Measurements from ENCODE around the gene OR52D1.

The OR52D1 gene

GRCh38 chr11:5488385-5488784, at the start of gene OR52D1:
Gene OR52D1 (plus strand): TSS chr11:5488685. CDS start chr11:5488707, 22 bp downstream.
- Histone ChIP-seq H3K4me1 (ENCODE audit: control insufficient read depth in 5 of 5, insufficient read depth in 5 of 5, low read length in 5 of 5) (no peaks in the 10 kb centered on the region), H3K27ac (ENCODE audit: low read depth, low read length) (no peak within 1 kb of the TSS), H3K9ac (ENCODE audit: low read length in 5 of 5) (no peak within 1 kb of the TSS), H3K27me3 (ENCODE audit: control insufficient read depth in 5 of 5, insufficient read depth in 4 of 5, low read length in 5 of 5) (no peaks in the 10 kb centered on the region), H3K36me3 (ENCODE audit: control insufficient read depth in 5 of 5, insufficient read depth in 5 of 5, low read length in 5 of 5) (no peaks in the 10 kb centered on the region), H3K9me3 (ENCODE audit: control insufficient read depth in 5 of 5, low read length in 5 of 5) (no peaks in the 10 kb centered on the region), H3K4me3 (ENCODE audit: low read depth in 1 of 5, low read length in 5 of 5) (no peak within 1 kb of the TSS)

- no peaks in the 10 kb centered on the region for H3K9me3 ChIP-seq (ENCODE audit: control insufficient read depth in 5 of 5, low read length in 5 of 5)
- H3K4me1 ChIP-seq (ENCODE audit: control insufficient read depth in 5 of 5, insufficient read depth in 5 of 5, low read length in 5 of 5): no peaks in the 10 kb centered on the region
- no peak within 1 kb of the TSS for H3K27ac ChIP-seq (ENCODE audit: low read depth, low read length)
- no peak within 1 kb of the TSS for H3K4me3 ChIP-seq (ENCODE audit: low read depth in 1 of 5, low read length in 5 of 5)
- H3K27me3 ChIP-seq (ENCODE audit: control insufficient read depth in 5 of 5, insufficient read depth in 4 of 5, low read length in 5 of 5): no peaks in the 10 kb centered on the region
- H3K9ac ChIP-seq (ENCODE audit: low read length in 5 of 5): no peak within 1 kb of the TSS
- H3K36me3 ChIP-seq (ENCODE audit: control insufficient read depth in 5 of 5, insufficient read depth in 5 of 5, low read length in 5 of 5): no peaks in the 10 kb centered on the region
These were observed 47.1 kb upstream of the OR52D1 start, which contains the start of gene OR51I1 for GRCh38 chr11:5441414-5441813. Gene OR51I1 (minus strand): TSS chr11:5441514. CDS start chr11:5441514, 0 bp downstream.

- Histone ChIP-seq H3K27me3 (ENCODE audit: control insufficient read depth in 5 of 5, insufficient read depth in 4 of 5, low read length in 5 of 5) (no peaks in the 10 kb centered on the region), H3K9ac (ENCODE audit: low read length in 5 of 5) (no peak overlapping the region), H3K27ac (ENCODE audit: low read depth, low read length) (no peak overlapping the region), H3K9me3 (ENCODE audit: control insufficient read depth in 5 of 5, low read length in 5 of 5) (no peaks in the 10 kb centered on the region), H3K4me3 (ENCODE audit: low read depth in 1 of 5, low read length in 5 of 5) (no peak overlapping the region), H3K36me3 (ENCODE audit: control insufficient read depth in 5 of 5, insufficient read depth in 5 of 5, low read length in 5 of 5) (no peaks in the 10 kb centered on the region), H3K4me1 (ENCODE audit: control insufficient read depth in 5 of 5, insufficient read depth in 5 of 5, low read length in 5 of 5) (no peaks in the 10 kb centered on the region)
These were observed 44.6 kb upstream of the OR52D1 start for GRCh38 chr11:5443835-5444393.

DNA sequence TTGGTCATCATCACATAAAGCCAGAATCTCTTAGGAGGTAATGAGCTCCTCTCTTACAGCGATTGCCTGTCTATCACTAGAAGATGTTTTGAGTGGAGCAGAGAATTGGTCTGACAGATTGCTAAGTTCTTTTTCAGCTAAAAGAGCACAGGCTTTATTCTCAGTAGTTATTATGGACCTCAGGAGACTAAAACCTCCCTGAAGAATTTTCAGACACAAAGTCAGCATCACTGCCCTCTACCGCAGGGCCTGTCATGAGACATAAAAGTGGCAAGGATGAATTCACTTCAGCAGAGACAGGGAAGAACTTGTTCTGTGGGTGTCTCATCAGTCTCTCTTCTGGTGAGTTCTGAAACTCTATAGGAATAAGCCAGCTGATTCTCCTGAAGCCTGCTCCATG, 39.5 kb upstream of the OR52D1 start, which contains the start of gene OR51I2:
TSS of gene OR51I2 (plus strand) at position 301 of the 400 bp plus-strand sequence. CDS start 4,166 bp downstream, outside the sequence.
- no peak within 1 kb of the TSS for H3K4me3 ChIP-seq (ENCODE audit: low read depth in 1 of 5, low read length in 5 of 5)
- no peak within 1 kb of the TSS for H3K27ac ChIP-seq (ENCODE audit: low read depth, low read length)
- no peaks in the 10 kb centered on the region for H3K4me1 ChIP-seq (ENCODE audit: control insufficient read depth in 5 of 5, insufficient read depth in 5 of 5, low read length in 5 of 5)
- H3K36me3 ChIP-seq (ENCODE audit: control insufficient read depth in 5 of 5, insufficient read depth in 5 of 5, low read length in 5 of 5): no peaks in the 10 kb centered on the region
- H3K27me3 ChIP-seq (ENCODE audit: control insufficient read depth in 5 of 5, insufficient read depth in 4 of 5, low read length in 5 of 5): no peaks in the 10 kb centered on the region
- H3K9me3 ChIP-seq (ENCODE audit: control insufficient read depth in 5 of 5, low read length in 5 of 5): no peaks in the 10 kb centered on the region
- no peak within 1 kb of the TSS for H3K9ac ChIP-seq (ENCODE audit: low read length in 5 of 5)

DNA sequence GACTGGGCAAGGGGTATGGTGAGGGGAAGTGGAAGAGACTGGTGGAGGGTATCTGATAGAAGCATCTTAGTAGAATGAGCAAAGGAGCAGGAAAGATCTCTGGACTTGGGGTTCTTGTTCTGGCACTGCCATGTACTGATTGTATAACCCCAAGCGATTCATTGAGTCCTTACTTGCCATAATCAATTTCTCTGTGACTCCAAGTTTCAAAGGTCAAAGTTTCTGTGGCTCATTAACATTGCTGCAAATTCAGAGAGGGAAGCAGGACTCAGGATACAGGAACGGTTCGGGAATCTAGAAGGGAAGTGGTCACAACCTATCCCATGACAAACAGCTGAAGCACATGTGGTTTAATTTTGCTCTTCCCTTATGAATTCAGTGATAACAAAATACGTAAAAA, 39.1 kb upstream of the OR52D1 start:
- Histone ChIP-seq H3K36me3 (ENCODE audit: control insufficient read depth in 5 of 5, insufficient read depth in 5 of 5, low read length in 5 of 5) (no peaks in the 10 kb centered on the region), H3K9ac (ENCODE audit: low read length in 5 of 5) (no peak overlapping the region), H3K4me3 (ENCODE audit: low read depth in 1 of 5, low read length in 5 of 5) (no peak overlapping the region), H3K4me1 (ENCODE audit: control insufficient read depth in 5 of 5, insufficient read depth in 5 of 5, low read length in 5 of 5) (no peaks in the 10 kb centered on the region), H3K27ac (ENCODE audit: low read depth, low read length) (no peak overlapping the region), H3K9me3 (ENCODE audit: control insufficient read depth in 5 of 5, low read length in 5 of 5) (no peaks in the 10 kb centered on the region), H3K27me3 (ENCODE audit: control insufficient read depth in 5 of 5, insufficient read depth in 4 of 5, low read length in 5 of 5) (no peaks in the 10 kb centered on the region)

DNA sequence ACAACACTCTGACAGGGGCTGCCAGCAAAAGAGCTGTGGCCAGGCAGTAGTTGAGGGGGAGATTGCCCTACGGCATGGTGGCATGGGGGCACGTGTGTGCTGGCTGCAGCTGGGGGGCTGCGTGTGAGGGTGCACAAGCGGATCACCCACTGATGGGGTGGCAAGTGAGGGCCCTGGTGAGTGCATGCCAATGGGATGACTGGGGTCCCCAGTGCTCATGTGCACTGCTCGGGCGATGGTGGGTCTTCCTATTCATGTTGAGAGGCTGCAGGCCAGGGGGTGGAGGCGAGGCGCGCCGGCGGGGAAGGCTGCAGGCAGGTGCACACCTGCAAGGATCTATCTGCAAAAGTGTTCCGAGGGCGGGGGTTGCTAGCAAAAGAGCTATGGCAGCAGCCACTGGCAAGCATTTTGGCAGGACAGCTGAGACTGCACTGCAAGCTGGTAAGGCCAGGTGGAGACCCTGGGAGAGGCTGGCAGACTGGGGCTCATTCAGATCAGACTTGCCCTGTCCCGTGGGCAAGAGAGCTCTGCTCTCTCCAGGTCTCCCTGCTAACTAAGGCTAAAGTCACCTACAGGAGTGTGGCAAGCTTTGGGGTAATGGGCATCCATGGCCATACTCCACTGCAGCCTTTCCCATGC, 27.4 kb upstream of the OR52D1 start:
- Histone ChIP-seq H3K27me3 (ENCODE audit: control insufficient read depth in 5 of 5, insufficient read depth in 4 of 5, low read length in 5 of 5) (no peaks in the 10 kb centered on the region), H3K27ac (ENCODE audit: low read depth, low read length) (no peak overlapping the region), H3K36me3 (ENCODE audit: control insufficient read depth in 5 of 5, insufficient read depth in 5 of 5, low read length in 5 of 5) (no peaks in the 10 kb centered on the region), H3K9me3 (ENCODE audit: control insufficient read depth in 5 of 5, low read length in 5 of 5) (no peaks in the 10 kb centered on the region), H3K4me1 (ENCODE audit: control insufficient read depth in 5 of 5, insufficient read depth in 5 of 5, low read length in 5 of 5) (peaks cover 0 to 4% (median 0%) of the 10 kb centered on the region in 5 donors), H3K4me3 (ENCODE audit: low read depth in 1 of 5, low read length in 5 of 5) (no peak overlapping the region), H3K9ac (ENCODE audit: low read length in 5 of 5) (no peak overlapping the region)

DNA sequence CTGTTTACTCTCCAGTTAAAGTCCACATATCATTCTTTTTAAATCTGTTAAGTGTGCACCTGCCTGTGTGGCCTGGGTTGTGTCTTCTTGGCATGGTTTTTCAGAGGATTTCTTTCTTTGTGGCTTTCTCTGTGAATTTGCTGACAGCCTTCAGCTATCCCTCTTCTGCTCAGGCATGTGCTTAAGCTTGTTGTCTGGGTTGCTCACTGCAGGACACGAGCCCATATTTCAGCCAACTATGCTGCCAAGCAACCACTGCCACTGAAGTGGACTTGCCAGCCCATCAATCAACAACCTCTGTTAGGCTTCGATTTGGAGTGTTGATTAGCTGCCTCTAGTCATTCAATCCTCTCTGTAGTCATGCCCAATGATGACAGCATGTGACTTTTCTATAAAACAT, 21.0 kb upstream of the OR52D1 start:
- H3K9ac ChIP-seq (ENCODE audit: low read length in 5 of 5): no peak overlapping the region
- peaks cover 0 to 4% (median 0%) of the 10 kb centered on the region in 5 donors for H3K4me1 ChIP-seq (ENCODE audit: control insufficient read depth in 5 of 5, insufficient read depth in 5 of 5, low read length in 5 of 5)
- no peaks in the 10 kb centered on the region for H3K36me3 ChIP-seq (ENCODE audit: control insufficient read depth in 5 of 5, insufficient read depth in 5 of 5, low read length in 5 of 5)
- H3K4me3 ChIP-seq (ENCODE audit: low read depth in 1 of 5, low read length in 5 of 5): no peak overlapping the region
- no peak overlapping the region for H3K27ac ChIP-seq (ENCODE audit: low read depth, low read length)
- H3K9me3 ChIP-seq (ENCODE audit: control insufficient read depth in 5 of 5, low read length in 5 of 5): no peaks in the 10 kb centered on the region
- peaks cover 0 to 2% (median 0%) of the 10 kb centered on the region in 5 donors for H3K27me3 ChIP-seq (ENCODE audit: control insufficient read depth in 5 of 5, insufficient read depth in 4 of 5, low read length in 5 of 5)

DNA sequence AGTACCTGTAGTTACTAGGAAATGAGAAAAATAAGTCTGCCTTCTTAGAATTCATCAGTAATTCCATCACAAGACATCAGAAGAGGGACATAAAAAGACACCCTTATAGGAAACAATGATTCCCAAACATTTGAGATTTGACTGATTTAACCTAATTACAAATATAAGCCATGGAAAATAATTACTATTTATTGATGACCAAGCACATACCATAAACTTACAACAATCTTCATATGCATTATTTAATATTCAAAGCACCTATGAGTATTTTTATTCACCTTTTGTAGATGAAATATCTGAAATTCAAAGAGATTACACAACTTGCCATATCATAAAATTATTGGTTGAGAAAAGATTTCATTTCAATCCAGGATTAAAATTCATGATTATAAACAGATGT, 14.6 kb upstream of the OR52D1 start:
- Histone ChIP-seq H3K27ac (ENCODE audit: low read depth, low read length) (no peak overlapping the region), H3K4me3 (ENCODE audit: low read depth in 1 of 5, low read length in 5 of 5) (no peak overlapping the region), H3K9me3 (ENCODE audit: control insufficient read depth in 5 of 5, low read length in 5 of 5) (no peaks in the 10 kb centered on the region), H3K4me1 (ENCODE audit: control insufficient read depth in 5 of 5, insufficient read depth in 5 of 5, low read length in 5 of 5) (no peaks in the 10 kb centered on the region), H3K27me3 (ENCODE audit: control insufficient read depth in 5 of 5, insufficient read depth in 4 of 5, low read length in 5 of 5) (no peaks in the 10 kb centered on the region), H3K36me3 (ENCODE audit: control insufficient read depth in 5 of 5, insufficient read depth in 5 of 5, low read length in 5 of 5) (no peaks in the 10 kb centered on the region), H3K9ac (ENCODE audit: low read length in 5 of 5) (no peak overlapping the region)

- Histone ChIP-seq H3K4me3 (ENCODE audit: low read depth in 1 of 5, low read length in 5 of 5) (no peak overlapping the region), H3K4me1 (ENCODE audit: control insufficient read depth in 5 of 5, insufficient read depth in 5 of 5, low read length in 5 of 5) (no peaks in the 10 kb centered on the region), H3K9me3 (ENCODE audit: control insufficient read depth in 5 of 5, low read length in 5 of 5) (no peaks in the 10 kb centered on the region), H3K27ac (ENCODE audit: low read depth, low read length) (no peak overlapping the region), H3K27me3 (ENCODE audit: control insufficient read depth in 5 of 5, insufficient read depth in 4 of 5, low read length in 5 of 5) (no peaks in the 10 kb centered on the region), H3K36me3 (ENCODE audit: control insufficient read depth in 5 of 5, insufficient read depth in 5 of 5, low read length in 5 of 5) (no peaks in the 10 kb centered on the region), H3K9ac (ENCODE audit: low read length in 5 of 5) (no peak overlapping the region)
These were observed 12.2 kb upstream of the OR52D1 start for GRCh38 chr11:5476186-5476819.

DNA sequence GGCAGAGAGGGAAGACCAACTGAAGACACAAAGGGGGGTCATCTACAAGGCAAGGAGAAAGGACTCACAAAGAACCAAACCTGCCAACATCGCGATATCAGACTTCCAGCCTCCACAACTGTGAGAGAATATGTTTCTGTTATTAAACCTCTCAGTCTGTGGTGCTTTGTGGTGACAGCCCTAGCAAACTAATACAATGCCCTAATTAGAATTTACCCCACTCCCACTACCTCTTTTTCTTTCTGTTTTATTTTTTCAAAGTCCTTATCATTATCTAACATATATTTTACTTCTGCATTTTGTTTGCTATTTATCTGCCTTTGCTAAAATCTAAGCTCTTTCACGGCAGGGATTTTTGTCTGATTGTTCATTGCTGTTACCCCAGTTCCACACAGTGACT, 2.5 kb upstream of the OR52D1 start:
- no peaks in the 10 kb centered on the region for H3K9me3 ChIP-seq (ENCODE audit: control insufficient read depth in 5 of 5, low read length in 5 of 5)
- H3K27ac ChIP-seq (ENCODE audit: low read depth, low read length): no peak overlapping the region
- H3K27me3 ChIP-seq (ENCODE audit: control insufficient read depth in 5 of 5, insufficient read depth in 4 of 5, low read length in 5 of 5): no peaks in the 10 kb centered on the region
- H3K9ac ChIP-seq (ENCODE audit: low read length in 5 of 5): no peak overlapping the region
- no peak overlapping the region for H3K4me3 ChIP-seq (ENCODE audit: low read depth in 1 of 5, low read length in 5 of 5)
- H3K4me1 ChIP-seq (ENCODE audit: control insufficient read depth in 5 of 5, insufficient read depth in 5 of 5, low read length in 5 of 5): no peaks in the 10 kb centered on the region
- H3K36me3 ChIP-seq (ENCODE audit: control insufficient read depth in 5 of 5, insufficient read depth in 5 of 5, low read length in 5 of 5): no peaks in the 10 kb centered on the region
